HPDE6-E6E7 (cell line): ENCODE data around the gene HACL1.
"Not testable (repeated sequence)": the region's sequence is repeated elsewhere in the genome, so short reads cannot be mapped to it uniquely, and the experiment has no call there.

Source experiments
- DNase-seq: peaks from one replicate; pipeline ENCODE4 v3.0.0; 2011; ENCODE audit warnings: missing footprints; ENCODE audit errors: extremely low spot score

The HACL1 gene

DNA sequence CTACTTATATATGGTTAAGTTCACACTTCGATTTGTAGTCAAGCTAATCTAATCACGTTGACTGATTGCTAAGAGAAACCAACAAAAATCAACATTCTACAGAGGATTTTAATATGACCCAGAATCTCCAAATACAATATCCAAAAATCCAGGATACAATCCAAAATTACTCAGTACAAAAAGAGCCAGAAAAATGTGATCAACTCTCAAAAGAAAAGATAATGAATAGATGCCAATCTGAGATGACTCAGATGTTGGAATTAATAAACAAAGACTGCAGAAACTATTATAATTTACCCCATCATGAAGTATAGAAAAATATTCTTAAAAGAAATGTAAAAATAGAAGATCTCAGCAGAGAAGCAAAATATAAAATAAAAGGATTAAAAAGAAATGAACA lies 22.3 kb downstream of the HACL1 start:
- DNase-seq = no peak

DNA sequence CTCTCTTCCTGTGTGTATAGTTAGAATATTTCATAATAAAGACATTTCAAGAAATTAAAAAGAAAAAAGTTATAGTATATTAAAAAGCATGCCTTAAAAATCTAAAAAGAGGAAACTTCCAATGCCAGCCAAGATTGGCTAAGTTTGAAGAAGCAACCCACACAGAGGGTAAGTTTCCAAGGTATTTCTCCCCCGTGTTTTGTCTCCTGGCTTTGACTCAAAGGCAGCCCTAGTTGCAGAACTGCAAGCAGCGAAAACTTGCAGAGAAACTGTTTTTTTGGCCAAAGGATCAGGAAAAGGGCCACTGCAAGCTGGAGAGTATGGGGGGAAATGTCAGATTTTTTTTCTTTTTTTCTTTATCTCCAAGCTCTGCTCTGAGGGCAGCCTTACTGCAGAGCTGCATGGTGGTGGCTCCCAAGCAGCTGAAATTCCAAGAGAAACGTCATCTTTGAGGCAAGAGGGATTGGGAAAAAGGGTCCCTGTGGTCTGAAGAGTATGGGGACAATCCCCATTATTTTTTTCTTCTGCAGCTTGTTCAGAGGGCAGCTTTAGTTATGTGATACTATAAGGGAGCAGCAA lies 23.0 kb downstream of the HACL1 start:
- DNase-seq = no peak

DNA sequence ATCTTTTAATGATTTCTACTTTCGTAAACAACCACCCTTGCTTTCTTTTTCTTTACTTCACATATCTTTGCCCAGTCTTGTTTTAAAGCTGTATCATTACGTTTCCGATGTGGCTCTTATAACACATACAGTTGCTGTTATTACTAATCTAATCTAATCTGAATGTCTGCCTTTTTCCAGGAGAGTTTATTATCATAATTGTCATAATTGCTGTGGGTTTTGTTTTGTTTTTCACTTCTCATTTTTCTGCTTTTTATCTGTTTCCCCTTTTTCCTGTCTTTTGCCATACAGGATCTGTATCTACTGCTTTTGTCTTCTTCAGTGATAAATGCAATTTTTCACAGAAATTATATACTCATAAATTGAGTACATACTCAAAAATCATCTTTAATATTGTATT lies 24.9 kb downstream of the HACL1 start:
- no peak for DNase-seq

DNA sequence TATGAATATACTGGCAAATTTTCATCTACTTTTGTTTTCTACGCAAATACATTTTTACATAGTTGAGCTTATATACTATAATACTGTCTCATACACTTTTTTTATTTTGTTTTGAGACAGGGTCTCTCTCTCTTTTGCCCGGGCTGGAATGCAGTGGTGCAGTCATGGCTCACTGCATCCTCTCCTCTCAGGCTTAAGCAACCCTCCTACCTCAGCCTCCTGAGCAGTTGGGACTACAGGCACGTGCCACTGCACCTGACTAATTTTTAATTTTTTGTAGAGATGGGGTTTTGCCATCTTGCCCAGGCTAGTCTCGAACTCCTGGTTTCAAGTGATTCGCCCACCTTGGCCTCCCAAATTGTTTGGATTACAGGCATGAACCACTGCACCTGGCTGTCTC lies 25.9 kb downstream of the HACL1 start:
- DNase-seq = no peak

DNA sequence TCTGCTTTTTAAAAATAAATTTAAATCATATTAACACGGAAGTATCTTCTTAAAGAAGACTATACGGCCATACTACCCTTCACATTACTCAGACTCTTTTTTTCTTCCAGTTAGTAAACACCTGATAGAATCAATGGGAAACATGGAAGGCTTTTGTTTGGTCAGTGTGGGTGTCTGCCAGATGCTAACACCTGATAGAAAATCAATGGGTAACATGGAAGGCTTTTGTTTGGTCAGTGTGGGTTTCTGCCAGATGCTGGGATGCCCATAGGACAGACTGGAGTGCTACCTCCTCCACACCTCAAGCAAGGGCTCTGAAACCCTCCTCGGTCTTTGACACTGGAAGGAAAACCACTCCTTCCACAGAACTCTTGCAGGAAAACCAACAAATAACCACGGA lies 29.2 kb downstream of the HACL1 start:
- no peak for DNase-seq

DNA sequence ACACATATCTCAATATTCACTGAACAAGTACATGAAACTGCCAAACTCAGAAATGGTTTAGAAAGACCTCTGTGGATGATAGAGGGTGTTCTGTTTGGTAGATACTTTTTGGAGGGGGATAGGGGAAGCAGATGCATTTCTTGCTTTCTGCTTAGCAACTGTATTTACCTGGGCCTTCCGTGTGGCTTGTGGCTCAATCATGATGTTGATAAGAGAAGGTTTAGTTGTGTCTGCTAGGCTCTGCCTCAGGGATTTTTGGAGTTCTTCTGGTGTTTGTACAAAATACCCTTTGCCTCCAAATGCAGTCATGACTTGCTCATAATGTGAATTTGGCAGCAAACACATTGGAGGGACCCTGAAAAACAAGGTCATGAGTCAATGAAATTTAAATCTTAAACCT lies 38.2 kb downstream of the HACL1 start:
- no peak for DNase-seq

DNA sequence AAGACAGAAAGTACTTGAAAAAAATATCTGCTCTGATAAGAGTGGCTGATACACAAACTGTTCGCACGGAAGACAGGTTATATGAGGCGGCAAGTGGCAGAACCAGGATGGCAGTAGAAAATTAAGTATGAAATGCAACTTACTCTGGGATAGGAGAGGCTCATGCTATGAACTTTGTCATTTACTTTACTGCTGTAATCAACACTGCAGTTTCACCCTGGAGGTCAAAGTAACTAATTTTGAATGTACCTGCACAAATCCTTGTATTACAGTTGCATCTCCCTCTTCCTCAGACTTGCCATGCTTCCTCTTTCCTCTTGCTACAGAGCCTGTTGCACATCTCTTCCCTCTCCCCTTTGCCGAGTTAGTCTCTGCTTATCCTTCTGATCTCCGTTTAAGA lies 38.8 kb downstream of the HACL1 start:
- no peak for DNase-seq

DNA sequence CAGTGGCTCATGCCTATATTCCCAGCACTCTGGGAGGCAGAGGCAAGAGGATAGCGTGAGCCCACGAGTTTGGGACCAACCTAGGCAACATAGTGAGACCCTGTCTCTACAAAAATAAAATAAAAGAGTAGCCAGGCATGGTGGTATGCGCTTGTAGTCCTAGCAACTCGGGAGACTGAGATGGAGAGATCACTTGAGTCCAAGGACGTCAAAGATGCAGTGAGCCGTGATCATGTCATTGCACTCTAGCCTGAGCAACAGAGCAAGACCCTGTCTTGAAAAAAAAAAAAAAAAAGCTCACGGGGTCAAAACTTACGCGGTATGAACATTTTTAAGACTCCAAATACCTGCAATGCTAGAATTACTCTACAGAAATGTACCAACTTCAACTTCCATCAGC lies 42.8 kb downstream of the HACL1 start:
- no peak for DNase-seq

DNA sequence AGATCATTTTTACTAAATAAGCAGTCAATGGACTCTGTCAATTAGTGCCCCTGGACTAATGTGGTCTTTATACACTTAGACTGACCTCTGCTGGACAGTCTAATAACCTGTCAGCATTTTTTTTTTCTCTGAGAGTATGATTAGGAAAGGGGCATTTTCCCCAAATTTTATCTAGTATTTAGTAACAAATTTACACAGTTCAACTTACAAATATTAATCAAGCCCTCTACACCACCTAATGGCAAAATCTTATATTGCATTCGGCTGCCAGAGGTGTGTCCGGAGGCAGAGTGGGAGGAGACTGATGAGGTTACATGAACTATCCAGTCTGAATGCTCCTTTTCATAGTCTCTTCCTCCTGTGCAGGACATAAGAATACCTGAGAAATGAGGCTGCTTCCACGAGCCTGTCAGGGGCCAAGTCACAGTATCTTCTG lies 43.8 kb downstream of the HACL1 start:
- peak; percentile 43 for DNase-seq

DNA sequence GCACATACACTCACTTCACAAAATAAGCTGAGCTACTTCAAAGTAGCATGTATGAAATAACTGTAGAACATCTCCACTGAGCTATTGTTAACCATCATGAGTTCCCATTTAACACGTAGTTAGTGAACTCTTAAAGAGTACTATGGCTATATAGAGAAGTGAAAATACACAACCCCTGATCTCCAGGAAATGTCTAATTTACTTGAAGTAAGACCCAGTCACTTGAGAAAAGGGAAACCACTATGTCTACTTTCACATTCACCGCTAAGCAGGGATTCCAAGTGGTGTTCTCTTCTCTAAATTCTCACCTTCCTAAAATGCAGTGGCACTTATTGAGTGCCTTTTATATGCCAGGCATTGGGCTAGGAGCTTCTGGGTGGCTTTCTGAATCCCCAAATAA lies 44.9 kb downstream of the HACL1 start:
- DNase-seq = no peak

DNA sequence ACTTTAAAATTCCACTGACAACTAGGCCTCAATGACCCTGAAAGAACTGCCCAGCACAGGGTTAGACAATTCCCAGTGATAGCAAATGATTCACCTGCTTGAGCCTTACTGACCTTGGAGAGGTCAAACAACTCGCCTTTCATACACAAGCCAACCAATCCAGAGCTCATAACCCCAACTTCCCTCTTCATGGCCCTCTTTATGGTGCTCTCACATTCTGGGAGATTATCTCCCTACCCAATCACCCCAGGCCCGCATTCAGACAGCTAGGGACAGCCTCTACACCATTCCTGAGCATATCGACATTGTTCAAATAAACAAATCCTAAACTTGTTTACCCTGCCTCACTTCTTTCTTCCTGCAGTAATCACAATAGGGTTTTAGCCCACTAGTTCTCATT lies 47.6 kb downstream of the HACL1 start:
- DNase-seq = no peak

DNA sequence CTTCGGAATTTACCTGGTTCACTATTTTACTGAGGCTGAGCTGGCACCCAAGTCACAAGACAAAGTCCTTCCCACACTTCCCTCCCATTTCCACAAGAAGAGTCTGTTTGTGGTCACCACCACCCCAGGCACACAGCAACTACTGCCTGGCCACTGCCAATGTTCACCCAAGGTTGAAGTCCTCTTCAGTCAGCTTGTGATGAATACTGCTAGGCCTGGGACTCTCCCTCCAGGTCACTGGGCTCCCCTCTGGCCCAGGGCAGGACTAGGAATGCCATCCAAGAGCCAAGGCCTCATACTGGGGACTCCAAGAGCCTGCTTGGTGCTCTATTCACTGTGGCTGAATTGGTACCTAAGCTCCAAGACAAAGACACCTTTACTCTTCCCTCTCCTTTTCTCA lies 49.5 kb downstream of the HACL1 start:
- no peak for DNase-seq

DNA sequence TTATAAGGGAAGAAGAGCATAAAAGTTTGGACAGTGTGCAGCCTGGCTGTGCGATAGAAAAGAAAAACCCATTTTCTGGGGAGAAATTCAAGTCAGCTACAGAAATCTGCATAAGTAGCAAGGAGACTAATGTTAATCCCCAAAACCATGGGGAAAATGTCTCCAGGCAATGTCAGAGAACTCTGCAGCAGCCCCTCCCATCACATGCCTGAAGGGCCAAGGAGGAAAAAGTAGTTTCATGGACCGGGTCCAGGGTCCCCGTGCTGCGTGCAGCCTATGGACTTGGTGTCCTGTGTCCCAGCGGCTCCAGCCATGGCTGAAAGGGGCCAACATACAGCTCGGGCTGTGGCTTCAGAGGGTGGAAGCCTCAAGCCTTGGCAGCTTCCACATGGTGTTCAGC lies 51.5 kb downstream of the HACL1 start:
- no peak for DNase-seq

DNA sequence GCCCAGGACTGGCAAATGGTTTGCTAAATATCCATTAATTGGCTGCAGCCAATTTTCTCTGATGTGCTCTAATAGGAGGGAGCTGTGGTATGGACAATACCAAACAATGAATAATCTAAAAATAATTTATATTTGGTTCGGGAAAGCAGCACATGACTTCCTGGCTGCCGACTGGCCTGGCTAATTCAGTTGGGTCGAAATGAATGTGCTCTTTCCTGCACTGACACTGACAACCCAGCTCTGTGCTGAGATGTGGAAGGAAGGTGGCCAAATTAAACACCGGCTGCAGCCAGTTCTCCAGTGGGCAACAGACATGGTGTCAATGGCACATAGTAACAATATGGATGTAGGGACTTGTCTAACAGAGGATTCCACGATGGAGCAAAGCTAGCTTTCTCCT lies 58.8 kb downstream of the HACL1 start:
- no peak for DNase-seq

DNA sequence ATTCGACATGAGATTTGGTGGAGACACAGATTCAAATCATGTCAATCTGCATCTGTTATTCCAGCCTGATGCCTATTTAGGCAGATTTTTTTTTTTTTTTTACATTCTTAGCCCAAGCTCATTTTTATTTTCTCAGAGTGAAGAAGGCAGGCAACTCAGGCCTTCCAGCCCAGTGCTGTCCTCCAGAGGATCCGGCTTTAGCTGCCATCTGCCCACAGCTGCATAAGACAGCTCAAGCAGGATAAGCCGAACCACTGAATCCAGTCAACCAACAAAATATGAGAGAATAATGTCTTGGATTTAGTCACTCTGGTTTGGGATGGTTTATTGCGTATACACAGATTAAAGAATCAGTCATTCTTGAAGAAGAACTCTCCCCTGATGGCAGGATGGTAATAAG lies 60.0 kb downstream of the HACL1 start:
- DNase-seq = no peak

DNA sequence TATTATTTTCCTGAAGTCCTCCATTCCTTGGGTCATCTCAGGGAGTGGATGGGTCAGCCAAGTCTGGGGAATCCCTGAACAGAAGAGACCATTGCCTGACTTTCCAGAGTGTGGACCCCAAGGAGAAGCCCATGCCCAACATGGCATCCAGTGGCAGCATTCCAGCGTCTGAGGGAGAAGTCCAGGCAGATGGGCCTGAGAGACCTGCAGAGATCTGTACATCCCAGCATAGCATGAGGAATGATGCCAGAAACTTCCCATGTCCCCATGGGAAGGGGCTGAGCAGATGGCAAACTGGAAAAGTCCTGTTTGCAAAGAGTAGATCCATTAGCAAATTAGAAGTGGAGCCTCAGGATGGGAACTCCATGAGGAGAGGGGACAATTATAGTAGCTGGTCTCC lies 62.3 kb downstream of the HACL1 start:
- no peak for DNase-seq

DNA sequence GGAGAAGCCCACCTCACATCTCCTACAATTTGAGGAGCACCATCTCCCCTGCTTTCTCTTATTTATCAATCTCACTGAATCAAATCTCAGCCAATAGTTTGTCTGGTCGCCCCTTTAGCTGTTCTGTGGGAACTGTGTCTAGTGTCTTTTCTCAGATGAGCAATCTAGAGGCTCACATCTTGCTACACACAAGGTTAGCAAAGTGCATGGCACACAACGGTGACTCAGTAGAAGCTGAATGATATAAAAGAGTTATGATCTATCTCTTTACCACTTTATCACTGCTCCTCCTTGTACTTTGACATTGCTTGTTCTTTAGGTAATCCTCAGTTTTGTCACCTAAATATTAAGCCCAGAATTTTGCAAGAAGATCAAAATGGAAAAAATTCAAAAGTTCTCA lies 63.0 kb downstream of the HACL1 start:
- DNase-seq = no peak

DNA sequence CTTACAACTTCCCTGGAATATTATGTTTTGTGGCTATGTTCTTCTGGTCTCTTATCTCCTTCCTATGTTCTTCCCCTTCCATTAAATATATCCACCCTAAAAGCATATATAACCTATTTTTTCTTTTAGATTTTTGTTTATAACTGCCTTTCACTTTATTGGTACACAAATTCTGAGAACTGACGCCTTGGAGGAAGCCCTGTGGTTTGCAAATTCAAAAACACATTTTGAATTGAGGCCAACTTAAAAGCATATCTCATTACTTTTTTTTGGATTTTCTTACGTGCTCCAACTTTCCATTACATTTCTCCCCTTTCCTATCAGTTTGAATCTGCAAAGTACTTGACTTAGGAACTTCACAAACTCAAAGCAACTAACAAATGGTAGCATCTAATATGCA lies 64.5 kb downstream of the HACL1 start:
- no peak for DNase-seq

DNA sequence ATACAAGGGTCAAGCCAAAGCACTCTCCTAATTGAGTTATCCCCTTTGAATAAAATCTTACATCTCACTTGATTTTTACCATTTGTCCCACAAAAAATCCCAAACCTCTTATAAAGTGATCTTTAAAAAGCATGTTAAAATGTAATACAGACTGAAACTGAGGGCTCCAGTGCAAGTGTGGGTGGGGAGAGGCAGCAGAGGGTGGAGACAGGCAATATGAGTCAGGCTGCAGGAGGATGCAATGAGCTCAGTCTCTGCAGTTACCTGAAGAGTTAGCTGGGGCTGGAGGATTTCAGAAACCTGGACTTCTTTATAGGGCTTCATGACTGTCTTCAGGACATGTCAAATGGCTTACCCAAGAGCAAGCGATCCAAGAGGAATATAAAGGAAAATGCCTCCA lies 65.6 kb downstream of the HACL1 start:
- DNase-seq = peak; percentile 11

DNA sequence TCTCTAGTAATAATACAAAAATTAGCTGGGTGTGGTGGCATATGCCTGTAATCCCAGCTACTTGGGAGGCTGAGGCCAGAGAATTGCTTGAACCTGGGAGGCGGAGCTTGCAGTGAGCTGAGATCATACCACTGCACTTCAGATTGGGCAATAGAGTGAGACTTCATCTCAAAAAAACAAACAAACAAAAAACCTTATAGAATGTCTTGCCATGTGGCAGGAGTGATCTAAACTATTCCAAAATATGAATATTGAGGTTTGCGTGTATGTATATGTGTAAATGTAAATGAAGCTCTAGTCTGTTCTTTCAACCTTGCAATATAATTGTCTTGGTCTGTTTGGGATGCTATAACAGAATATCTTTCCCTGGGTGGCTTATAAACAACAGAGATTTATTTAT lies 68.8 kb downstream of the HACL1 start:
- DNase-seq = not testable (repeated sequence)

DNA sequence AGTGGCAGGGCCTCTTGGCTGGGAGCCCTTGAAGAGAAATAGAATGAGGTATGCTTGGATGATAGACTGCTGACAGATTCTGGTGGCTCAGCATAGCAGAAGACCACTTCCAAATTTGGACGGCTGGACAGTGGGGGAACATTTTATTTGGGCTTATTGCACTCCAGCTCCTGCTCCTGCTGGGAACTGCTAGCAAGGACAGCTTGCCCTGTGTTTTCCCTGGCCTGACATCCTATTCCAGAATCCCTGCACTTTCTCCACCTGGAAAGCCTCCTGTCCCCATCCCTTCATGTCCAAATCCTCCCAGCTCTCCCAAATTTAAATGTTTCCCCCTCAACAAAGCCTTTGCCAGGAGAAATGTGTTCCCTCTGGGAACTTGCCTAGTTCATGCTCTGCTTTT lies 70.0 kb downstream of the HACL1 start:
- DNase-seq = no peak

DNA sequence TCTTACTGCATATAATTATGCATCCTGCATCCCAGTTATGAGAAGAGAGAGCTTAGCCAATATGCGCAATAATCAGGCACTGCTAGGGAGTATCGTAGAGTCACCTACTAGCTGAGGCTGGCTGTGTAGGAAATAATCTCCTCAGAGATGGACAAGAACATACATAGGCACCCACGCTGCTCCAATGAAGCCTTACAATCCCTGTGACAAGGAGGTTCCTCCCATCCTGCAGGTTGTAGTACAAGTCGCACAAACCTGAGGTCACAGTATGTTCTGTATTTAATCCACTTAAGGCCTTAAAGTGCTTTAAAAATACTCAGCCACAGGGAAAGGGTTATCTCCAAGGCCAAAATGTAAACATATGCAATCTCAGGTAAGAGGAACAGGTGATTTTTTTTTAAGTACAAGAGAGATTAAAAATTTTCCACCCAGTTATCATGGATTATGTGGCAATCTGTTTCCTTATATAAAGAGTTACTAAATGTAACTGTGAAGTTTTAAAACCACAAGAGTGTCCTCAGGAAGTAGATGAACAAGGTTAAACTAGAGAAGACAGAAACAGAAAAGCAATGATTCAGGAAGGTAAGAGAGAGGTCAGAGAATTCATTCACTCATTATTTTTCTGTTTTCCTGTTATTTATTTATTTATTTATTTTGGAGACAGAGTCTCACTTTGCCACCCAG lies 72.4 kb downstream of the HACL1 start:
- no peak for DNase-seq

DNA sequence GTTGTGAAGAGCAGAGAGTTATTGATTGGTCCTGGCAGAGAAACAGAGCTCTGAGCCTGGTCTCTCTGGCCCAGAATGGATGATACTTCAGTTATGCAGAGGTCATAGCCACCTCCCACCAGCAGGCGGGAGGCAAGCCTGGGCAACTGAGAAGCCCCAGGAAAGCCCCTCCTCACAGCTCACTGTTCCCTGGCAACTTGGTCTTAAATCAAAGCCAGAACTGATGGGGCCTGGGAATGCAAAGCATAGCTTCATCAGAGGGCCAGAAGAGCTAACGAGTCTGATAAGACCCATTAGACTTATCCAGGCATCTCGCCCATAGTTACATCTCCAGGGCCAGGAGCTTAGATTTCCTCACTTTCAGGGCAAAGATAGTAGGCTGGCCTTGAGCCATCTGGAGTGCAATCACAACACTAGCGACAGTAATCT lies 74.3 kb downstream of the HACL1 start:
- no peak for DNase-seq

DNA sequence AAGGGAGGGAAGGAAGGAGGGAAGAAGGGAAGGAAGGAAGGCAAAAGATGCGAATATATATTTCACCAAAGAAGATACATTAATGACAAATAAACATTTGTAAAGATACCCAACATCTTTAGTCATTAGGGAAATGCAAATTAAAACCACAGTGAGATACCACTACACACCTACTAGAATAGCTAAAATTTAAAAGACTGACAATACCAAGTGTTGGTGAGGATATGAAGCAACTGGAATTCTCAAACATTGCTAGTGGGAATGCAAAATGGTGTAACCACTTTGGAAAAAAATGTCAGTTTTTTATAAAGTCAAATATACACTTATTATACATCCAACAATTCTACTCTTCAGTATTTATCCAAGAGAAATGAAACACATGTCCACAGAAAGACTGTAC lies 75.6 kb downstream of the HACL1 start:
- no peak for DNase-seq
